Smooth muscle cell of the coronary artery (primary cell): ENCODE results near the gene FAM47C. TPM values are rescaled to one million over a fixed set of nuclear protein-coding genes. Genes with fewer than 3 reads are reported as not detected.

Experiments used
- total RNA-seq: library from RNA; depleted of rRNA; stranded (reverse); fragments of >200 nt; gene quantifications from 2 replicates; pipeline ENCODE4 v1.2.3, GENCODE V29; 2014; ENCODE audit warnings: low replicate concordance

Gene FAM47C
- total RNA-seq, result not detected in 2 replicates

DNA sequence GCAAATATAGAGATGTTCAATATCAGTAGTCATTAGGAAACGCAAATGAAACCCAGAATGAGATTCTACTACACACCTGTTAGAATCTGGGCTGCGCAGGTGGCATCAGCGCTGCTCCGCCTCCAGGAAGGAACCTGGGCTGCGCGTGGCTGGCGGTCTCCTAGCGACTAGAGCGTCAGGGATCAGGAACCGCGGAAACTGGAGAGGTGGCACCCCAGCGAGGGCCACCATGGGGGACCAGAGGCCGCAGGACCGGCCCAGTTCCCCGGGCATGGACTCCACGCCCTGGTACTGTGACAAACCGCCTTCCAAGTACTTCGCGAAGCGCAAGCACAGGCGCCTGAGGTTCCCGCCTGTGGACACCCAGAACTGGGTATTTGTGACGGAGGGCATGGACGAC, at the start of gene FAM47C:
FAM47C (plus strand) TSS at position 185 of the 400 bp plus-strand sequence; CDS start at position 230, 45 bp downstream.

